Upper lobe of left lung (tissue), 4 donors: Measurements from ENCODE around the gene ABCF3.

Experiments used
- CTCF ChIP-seq, 6 experiments: fragments of 450-650 bp in 4 of 6; fragments of 200-600 bp in 2 of 6; sonication (generic) in 2 of 6; IDR thresholded peaks; one replicate each; pipeline ENCODE4 v1.5.1; 2016 to 2019; ENCODE audit warnings: antibody characterized with exemption in 6 of 6
- POLR2A ChIP-seq, 4 donors: fragments of 450-650 bp; IDR thresholded peaks; one replicate each; pipeline ENCODE4 v1.5.1; 2016 to 2017; ENCODE audit warnings: antibody characterized with exemption in 4 of 4, mild to moderate bottlenecking in 2 of 4
- POLR2AphosphoS5 ChIP-seq, 2 donors: sonication (generic); formaldehyde crosslinking; IDR thresholded peaks; one replicate each; pipeline ENCODE4 v1.5.1; 2017; ENCODE audit warnings: antibody characterized with exemption in 2 of 2

- TF ChIP-seq CTCF (IDR thresholded peaks at IDR 0.05): no peak
- TF ChIP-seq POLR2AphosphoS5 (IDR thresholded peaks at IDR 0.05): no peak
- TF ChIP-seq POLR2A (IDR thresholded peaks at IDR 0.05): no peak
Measured at GRCh38 chr3:184218814-184219213, 32.8 kb downstream of the ABCF3 start.
